SK-N-SH (cell line): ENCODE data around the gene FYN. TPM values are rescaled to one million over a fixed set of nuclear protein-coding genes. Genes with fewer than 3 reads are reported as not detected.

Experiments used
- CTCF ChIA-PET: fragments of 300-600, 350-600 bp; formaldehyde crosslinking; extraction: SDS; loops from one replicate; lab custom pipeline; 2021; lab: Yijun Ruan, JAX
- POLR2A ChIA-PET: fragments of 350-600 bp; sonication (Branson Sonifier 250); formaldehyde crosslinking; extraction: SDS; loops from one replicate; lab custom pipeline; 2020; ENCODE audit warnings: antibody characterized with exemption, inconsistent platforms; lab: Yijun Ruan, JAX
- DNase-seq: peaks from one replicate; pipeline ENCODE4 v3.0.0; 2012
- H2AFZ ChIP-seq: fragments of 200-600 bp; sonication (generic); 2 replicates; pipeline ENCODE4 v1.8.1; 2016; ENCODE audit warnings: antibody characterized with exemption, mild to moderate bottlenecking, low read depth
- H3F3A ChIP-seq: fragments of 200-600 bp; sonication (generic); replicated peaks from 2 replicates; pipeline ENCODE3; 2016; ENCODE audit warnings: antibody characterized with exemption, mild to moderate bottlenecking; ENCODE audit not compliant: insufficient read depth
- H3K27ac ChIP-seq, 2 experiments: fragments of 200-500 bp in 1 of 2; fragments of 200-600 bp in 1 of 2; sonication (Bioruptor generic) in 1 of 2; sonication (generic), shearing (Covaris generic) in 1 of 2; 2 replicates each; pipeline versions ENCODE4 v1.5.1 to v1.6.1; 2014 to 2016; ENCODE audit warnings: low read depth in 2 of 2, inconsistent platforms in 1 of 2, low read length in 1 of 2, mild to moderate bottlenecking in 1 of 2, mixed read lengths in 1 of 2
- H3K27me3 ChIP-seq: fragments of 200-600 bp; sonication (generic), shearing (Covaris generic); 2 replicates; pipeline ENCODE4 v1.6.1; 2016; ENCODE audit warnings: mixed run types; ENCODE audit not compliant: insufficient read depth
- H3K36me3 ChIP-seq, 2 experiments: fragments of 200-500 bp in 1 of 2; fragments of 200-600 bp in 1 of 2; sonication (Bioruptor generic) in 1 of 2; sonication (generic) in 1 of 2; replicated peaks in 1 of 2; 2 replicates each; pipeline versions ENCODE3 to v1.5.1; 2014 to 2016; ENCODE audit warnings: low read length in 1 of 2, mild to moderate bottlenecking in 1 of 2; ENCODE audit not compliant: insufficient read depth in 2 of 2, control insufficient read depth in 1 of 2
- H3K4me1 ChIP-seq, 2 experiments: fragments of 200-500 bp in 1 of 2; fragments of 200-600 bp in 1 of 2; sonication (Bioruptor generic) in 1 of 2; sonication (generic), shearing (Covaris generic) in 1 of 2; 2 replicates each; pipeline versions ENCODE4 v1.5.1 to v1.6.1; 2014 to 2016; ENCODE audit warnings: low read depth in 1 of 2, low read length in 1 of 2, mixed run types in 1 of 2; ENCODE audit not compliant: insufficient read depth in 2 of 2, control insufficient read depth in 1 of 2
- H3K4me2 ChIP-seq: fragments of 200-600 bp; sonication (generic), shearing (Covaris generic); 2 replicates; pipeline ENCODE4 v1.6.1; 2017; ENCODE audit warnings: mixed run types
- H3K4me3 ChIP-seq, 2 experiments: fragments of 200-500 bp in 1 of 2; fragments of 200-600 bp in 1 of 2; sonication (Bioruptor generic) in 1 of 2; sonication (generic), shearing (Covaris generic) in 1 of 2; 2 replicates each; pipeline versions ENCODE4 v1.5.1 to v1.8.1; 2014 to 2016; ENCODE audit warnings: low read depth in 2 of 2, inconsistent platforms in 1 of 2, low read length in 1 of 2, mild to moderate bottlenecking in 1 of 2, mixed read lengths in 1 of 2, moderate library complexity in 1 of 2
- H3K79me2 ChIP-seq: fragments of 200-600 bp; sonication (generic); 2 replicates; pipeline ENCODE4 v1.8.1; 2017; ENCODE audit warnings: mild to moderate bottlenecking; ENCODE audit not compliant: insufficient read depth
- H3K9ac ChIP-seq: fragments of 200-600 bp; sonication (generic); 2 replicates; pipeline ENCODE4 v1.6.1; 2017; ENCODE audit warnings: mixed run types
- H3K9me2 ChIP-seq: fragments of 200-600 bp; sonication (generic); 2 replicates; pipeline ENCODE4 v1.6.1; 2017; ENCODE audit warnings: mixed run types
- H3K9me3 ChIP-seq: fragments of 200-600 bp; sonication (generic); 2 replicates; pipeline ENCODE4 v1.6.1; 2017; ENCODE audit warnings: mixed run types, mild to moderate bottlenecking, moderate library complexity
- H4K20me1 ChIP-seq: fragments of 200-600 bp; sonication (generic); 2 replicates; pipeline ENCODE4 v1.6.1; 2017; ENCODE audit warnings: mild to moderate bottlenecking, mixed run types; ENCODE audit not compliant: insufficient read depth
- CHD2 ChIP-seq: fragments of 150-350 bp; IDR thresholded peaks from 2 replicates; pipeline ENCODE4 v1.6.1; 2018; ENCODE audit warnings: low read length; ENCODE audit not compliant: partially characterized antibody
- EP300 ChIP-seq, 2 experiments: IDR thresholded peaks; 2 replicates each; pipeline versions ENCODE4 v1.4.0 to v1.6.1; 2012; ENCODE audit warnings: borderline replicate concordance in 1 of 2, low read depth in 1 of 2, low read length in 1 of 2
- FOXJ3 ChIP-seq: sonication (generic); formaldehyde crosslinking; IDR thresholded peaks from 2 replicates; pipeline ENCODE4 v1.5.1; 2020; ENCODE audit warnings: mild to moderate bottlenecking, missing genetic modification reagents
- FOXM1 ChIP-seq: IDR thresholded peaks from 2 replicates; pipeline ENCODE4 v1.4.0; 2012; ENCODE audit warnings: low read depth, mild to moderate bottlenecking
- MEF2A ChIP-seq: IDR thresholded peaks from 2 replicates; pipeline ENCODE4 v1.4.0; 2012; ENCODE audit warnings: low read depth, borderline replicate concordance
- NRF1 ChIP-seq: IDR thresholded peaks from 2 replicates; pipeline ENCODE4 v1.6.1; 2012; ENCODE audit warnings: low read depth, mild to moderate bottlenecking, low read length
- POLR2AphosphoS5 ChIP-seq: IDR thresholded peaks from 2 replicates; pipeline ENCODE4 v1.6.1; 2012; ENCODE audit warnings: low read depth, low read length
- RAD21 ChIP-seq: IDR thresholded peaks from 2 replicates; pipeline ENCODE4 v1.6.1; 2012; ENCODE audit warnings: mild to moderate bottlenecking, low read length
- RCOR1 ChIP-seq: fragments of 150-350 bp; IDR thresholded peaks from 2 replicates; pipeline ENCODE4 v1.6.1; 2017; ENCODE audit warnings: antibody characterized with exemption, low read length
- RFX5 ChIP-seq: IDR thresholded peaks from 2 replicates; pipeline ENCODE4 v1.6.1; 2012; ENCODE audit warnings: mild to moderate bottlenecking, improper control_type of control experiment, low read length
- SMC3 ChIP-seq: IDR thresholded peaks from 2 replicates; pipeline ENCODE4 v1.6.1; 2012; ENCODE audit warnings: low read depth, low read length, improper control_type of control experiment
- TCF12 ChIP-seq: IDR thresholded peaks from 2 replicates; pipeline ENCODE4 v1.4.0; 2012
- WGBS: methylation state at CpG from one replicate; pipeline ENCODE4 v1.1.6; 2017; ENCODE audit warnings: low lambda C conversion rate; 5-methylcytosine and 5-hydroxymethylcytosine counted together
- polyA plus RNA-seq, 3 experiments: library from polyadenylated mRNA; depleted of rRNA; stranded (reverse); fragments of >200 nt; gene quantifications; 2 replicates each; pipeline ENCODE4 v1.2.3, GENCODE V29; 2012
- TF ChIP-seq, protein P1 (sequence below): IDR thresholded peaks from 2 replicates; pipeline ENCODE4 v1.6.1; 2012; ENCODE audit warnings: mild to moderate bottlenecking, low read depth, low read length, moderate library complexity
- TF ChIP-seq, protein P2 (sequence below): fragments of 150-350 bp; IDR thresholded peaks from 2 replicates; pipeline ENCODE4 v1.6.1; 2016; ENCODE audit warnings: mild to moderate bottlenecking, low read depth, low read length
- TF ChIP-seq, protein P3 (sequence below): fragments of 200-600 bp; sonication (generic); IDR thresholded peaks from 2 replicates; pipeline ENCODE4 v1.6.1; 2017; ENCODE audit warnings: antibody characterized with exemption, mild to moderate bottlenecking, moderate library complexity
- TF ChIP-seq, protein P4 (sequence below): IDR thresholded peaks from 2 replicates; pipeline ENCODE4 v1.4.0; 2012; ENCODE audit warnings: low read depth, borderline replicate concordance
- TF ChIP-seq, protein P5 (sequence below): IDR thresholded peaks from 2 replicates; pipeline ENCODE4 v1.4.0; 2012; ENCODE audit warnings: low read depth

Gene FYN
- polyA plus RNA-seq, 1 of the 3 experiments (the other 2 are of a cell fraction) = 31.0 TPM

DNA sequence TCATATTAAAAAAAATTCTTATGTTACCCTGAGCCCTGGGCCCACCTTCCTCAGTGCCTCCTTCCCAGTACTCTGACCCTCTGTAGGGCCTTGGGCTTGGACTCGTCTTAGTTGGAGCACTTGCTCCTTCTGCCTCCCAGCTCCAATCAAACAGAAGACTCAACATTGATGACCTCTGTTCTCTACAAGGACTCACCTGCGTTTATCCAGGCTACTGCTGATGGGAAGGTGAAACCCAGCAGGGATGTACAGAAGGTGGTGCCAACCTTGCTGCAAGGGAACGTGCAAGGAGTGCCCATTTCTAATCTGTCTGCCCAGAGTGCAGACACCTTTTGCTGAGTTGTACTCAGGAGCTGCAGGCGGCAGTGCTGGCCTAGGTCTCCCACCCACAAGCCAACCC, 38.9 kb downstream of the FYN start:
- TF ChIP-seq, protein P1, sequence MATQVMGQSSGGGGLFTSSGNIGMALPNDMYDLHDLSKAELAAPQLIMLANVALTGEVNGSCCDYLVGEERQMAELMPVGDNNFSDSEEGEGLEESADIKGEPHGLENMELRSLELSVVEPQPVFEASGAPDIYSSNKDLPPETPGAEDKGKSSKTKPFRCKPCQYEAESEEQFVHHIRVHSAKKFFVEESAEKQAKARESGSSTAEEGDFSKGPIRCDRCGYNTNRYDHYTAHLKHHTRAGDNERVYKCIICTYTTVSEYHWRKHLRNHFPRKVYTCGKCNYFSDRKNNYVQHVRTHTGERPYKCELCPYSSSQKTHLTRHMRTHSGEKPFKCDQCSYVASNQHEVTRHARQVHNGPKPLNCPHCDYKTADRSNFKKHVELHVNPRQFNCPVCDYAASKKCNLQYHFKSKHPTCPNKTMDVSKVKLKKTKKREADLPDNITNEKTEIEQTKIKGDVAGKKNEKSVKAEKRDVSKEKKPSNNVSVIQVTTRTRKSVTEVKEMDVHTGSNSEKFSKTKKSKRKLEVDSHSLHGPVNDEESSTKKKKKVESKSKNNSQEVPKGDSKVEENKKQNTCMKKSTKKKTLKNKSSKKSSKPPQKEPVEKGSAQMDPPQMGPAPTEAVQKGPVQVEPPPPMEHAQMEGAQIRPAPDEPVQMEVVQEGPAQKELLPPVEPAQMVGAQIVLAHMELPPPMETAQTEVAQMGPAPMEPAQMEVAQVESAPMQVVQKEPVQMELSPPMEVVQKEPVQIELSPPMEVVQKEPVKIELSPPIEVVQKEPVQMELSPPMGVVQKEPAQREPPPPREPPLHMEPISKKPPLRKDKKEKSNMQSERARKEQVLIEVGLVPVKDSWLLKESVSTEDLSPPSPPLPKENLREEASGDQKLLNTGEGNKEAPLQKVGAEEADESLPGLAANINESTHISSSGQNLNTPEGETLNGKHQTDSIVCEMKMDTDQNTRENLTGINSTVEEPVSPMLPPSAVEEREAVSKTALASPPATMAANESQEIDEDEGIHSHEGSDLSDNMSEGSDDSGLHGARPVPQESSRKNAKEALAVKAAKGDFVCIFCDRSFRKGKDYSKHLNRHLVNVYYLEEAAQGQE = no peak
- TF ChIP-seq, protein P2, sequence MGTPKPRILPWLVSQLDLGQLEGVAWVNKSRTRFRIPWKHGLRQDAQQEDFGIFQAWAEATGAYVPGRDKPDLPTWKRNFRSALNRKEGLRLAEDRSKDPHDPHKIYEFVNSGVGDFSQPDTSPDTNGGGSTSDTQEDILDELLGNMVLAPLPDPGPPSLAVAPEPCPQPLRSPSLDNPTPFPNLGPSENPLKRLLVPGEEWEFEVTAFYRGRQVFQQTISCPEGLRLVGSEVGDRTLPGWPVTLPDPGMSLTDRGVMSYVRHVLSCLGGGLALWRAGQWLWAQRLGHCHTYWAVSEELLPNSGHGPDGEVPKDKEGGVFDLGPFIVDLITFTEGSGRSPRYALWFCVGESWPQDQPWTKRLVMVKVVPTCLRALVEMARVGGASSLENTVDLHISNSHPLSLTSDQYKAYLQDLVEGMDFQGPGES = no peak
- TF ChIP-seq NRF1 (no peak), FOXJ3 (no peak), RFX5 (no peak), POLR2AphosphoS5 (no peak), FOXM1 (no peak), EP300 (IDR thresholded peaks at IDR 0.05; ENCODE audit: borderline replicate concordance in 1 of 2, low read depth in 1 of 2, low read length in 1 of 2) (no peak), RAD21 (no peak), CHD2 (no peak), SMC3 (no peak), TCF12 (no peak), MEF2A (no peak), RCOR1 (no peak)
- TF ChIP-seq, protein P3, sequence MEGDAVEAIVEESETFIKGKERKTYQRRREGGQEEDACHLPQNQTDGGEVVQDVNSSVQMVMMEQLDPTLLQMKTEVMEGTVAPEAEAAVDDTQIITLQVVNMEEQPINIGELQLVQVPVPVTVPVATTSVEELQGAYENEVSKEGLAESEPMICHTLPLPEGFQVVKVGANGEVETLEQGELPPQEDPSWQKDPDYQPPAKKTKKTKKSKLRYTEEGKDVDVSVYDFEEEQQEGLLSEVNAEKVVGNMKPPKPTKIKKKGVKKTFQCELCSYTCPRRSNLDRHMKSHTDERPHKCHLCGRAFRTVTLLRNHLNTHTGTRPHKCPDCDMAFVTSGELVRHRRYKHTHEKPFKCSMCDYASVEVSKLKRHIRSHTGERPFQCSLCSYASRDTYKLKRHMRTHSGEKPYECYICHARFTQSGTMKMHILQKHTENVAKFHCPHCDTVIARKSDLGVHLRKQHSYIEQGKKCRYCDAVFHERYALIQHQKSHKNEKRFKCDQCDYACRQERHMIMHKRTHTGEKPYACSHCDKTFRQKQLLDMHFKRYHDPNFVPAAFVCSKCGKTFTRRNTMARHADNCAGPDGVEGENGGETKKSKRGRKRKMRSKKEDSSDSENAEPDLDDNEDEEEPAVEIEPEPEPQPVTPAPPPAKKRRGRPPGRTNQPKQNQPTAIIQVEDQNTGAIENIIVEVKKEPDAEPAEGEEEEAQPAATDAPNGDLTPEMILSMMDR = no peak
- TF ChIP-seq, protein P4, sequence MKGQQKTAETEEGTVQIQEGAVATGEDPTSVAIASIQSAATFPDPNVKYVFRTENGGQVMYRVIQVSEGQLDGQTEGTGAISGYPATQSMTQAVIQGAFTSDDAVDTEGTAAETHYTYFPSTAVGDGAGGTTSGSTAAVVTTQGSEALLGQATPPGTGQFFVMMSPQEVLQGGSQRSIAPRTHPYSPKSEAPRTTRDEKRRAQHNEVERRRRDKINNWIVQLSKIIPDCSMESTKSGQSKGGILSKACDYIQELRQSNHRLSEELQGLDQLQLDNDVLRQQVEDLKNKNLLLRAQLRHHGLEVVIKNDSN = no peak
- TF ChIP-seq, protein P5, sequence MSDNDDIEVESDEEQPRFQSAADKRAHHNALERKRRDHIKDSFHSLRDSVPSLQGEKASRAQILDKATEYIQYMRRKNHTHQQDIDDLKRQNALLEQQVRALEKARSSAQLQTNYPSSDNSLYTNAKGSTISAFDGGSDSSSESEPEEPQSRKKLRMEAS = no peak
- CTCF ChIA-PET = no interaction called here

More for the DNA sequence above, 38.9 kb downstream of the FYN start:
- Histone ChIP-seq H3K4me1 (peaks cover 0 to 6% of the 10 kb centered on the region in 2 experiments; a peak in 2 of 4 replicates), H3K4me3 (no peak overlapping the region), H3K4me2 (no peak overlapping the region), H3F3A (peaks cover 3% of the 10 kb centered on the region), H3K9me2 (no peaks in the 10 kb centered on the region), H3K9ac (no peak overlapping the region), H3K79me2 (no peaks in the 10 kb centered on the region; the same call in 1 of the 2 replicates), H4K20me1 (no peaks in the 10 kb centered on the region), H3K27ac (no peak overlapping the region), H3K9me3 (no peaks in the 10 kb centered on the region), H2AFZ (no peak overlapping the region), H3K27me3 (no peaks in the 10 kb centered on the region), H3K36me3 (no peaks in the 10 kb centered on the region)
- POLR2A ChIA-PET = no interaction called here
- 88% methylated on average over 3 of the region's 4 CpGs for WGBS
- no peak for DNase-seq
